GM19438 (cell line): ENCODE data around the gene ABHD17A.

Source experiments
- ATAC-seq: cut with Tn5 transposase; IDR thresholded peaks from one replicate; pipeline ENCODE4 v1.9.1; 2021; ENCODE audit warnings: low read depth; ENCODE audit not compliant: unreplicated experiment

Gene ABHD17A

DNA sequence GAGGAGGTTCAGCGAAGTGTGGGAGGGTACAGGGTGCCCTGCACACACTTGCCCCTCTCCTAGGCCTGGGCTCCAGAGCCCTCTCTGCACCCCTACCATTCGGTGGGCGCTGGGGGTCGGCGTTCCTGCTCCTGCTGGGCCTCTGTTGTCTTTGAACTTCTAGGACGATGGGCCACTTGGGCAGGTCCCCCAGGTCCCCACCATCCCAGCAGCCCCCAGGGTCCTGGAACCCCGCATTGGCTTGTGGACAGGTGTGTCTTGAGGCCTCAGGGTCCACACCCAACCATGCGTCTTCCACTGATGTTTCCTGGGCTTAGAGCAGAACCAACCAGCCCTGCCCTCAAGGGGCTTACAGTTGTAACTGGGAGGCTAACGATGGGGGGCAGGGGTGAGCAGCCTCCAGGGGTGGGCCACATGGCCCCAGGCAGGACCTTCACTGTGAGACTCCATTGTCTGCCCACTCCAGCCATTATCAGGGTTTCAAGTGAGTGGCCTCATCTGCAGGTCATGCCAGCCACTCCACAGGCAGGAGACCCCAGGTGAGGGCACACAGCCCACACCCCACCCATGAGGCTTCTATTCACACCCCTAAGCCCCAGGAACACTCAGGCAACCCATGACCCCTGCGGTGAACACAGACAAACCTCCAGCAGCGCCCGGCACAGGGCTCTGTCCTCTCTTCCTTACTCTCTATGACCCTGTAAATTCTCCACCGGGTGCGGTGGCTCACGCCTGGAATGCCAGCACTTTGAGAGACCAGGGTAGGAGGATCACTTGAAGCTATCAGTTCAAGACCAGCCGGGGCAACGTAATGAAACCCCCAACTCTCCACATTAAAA lies 19.9 kb downstream of the ABHD17A start:
- ATAC-seq = no peak

DNA sequence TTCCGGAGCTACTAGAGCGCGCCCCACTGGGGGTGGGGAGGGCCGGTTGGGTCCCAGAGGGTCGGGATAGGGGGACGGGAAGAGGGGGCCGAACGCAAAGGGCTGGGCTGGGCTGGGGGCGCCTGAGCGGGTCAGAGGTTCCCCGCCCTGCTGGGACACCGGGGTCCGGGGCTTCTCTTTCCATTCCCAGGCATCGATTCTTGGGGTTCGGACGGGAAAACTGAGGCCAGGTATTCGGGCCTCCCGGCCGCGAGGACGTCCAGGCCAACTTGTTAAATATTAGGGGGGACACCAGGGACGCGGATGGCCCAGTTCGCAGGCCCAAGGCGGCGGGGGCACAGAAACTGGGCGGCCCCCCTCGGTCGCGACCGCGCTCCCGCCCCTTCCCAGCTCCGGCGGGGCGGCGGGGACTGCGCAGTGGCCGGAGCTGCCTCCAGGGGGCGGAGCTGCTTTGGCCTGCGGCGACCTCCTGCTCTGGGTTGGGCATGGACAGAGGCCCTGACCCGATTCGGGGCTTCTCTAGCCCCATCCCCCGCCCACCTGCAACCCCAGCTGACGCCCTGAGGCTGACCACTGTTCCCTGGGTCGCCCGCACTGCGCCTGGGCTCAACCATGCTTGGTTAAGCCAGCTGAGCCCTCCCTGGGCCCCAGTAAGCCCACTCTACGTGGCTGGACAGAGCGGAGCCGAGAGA lies 20.7 kb downstream of the ABHD17A start:
- ATAC-seq = peak; percentile 41

- ATAC-seq = peak; percentile 59
Observed at GRCh38 chr19:1863638-1864479, 21.4 kb downstream of the ABHD17A start.

DNA sequence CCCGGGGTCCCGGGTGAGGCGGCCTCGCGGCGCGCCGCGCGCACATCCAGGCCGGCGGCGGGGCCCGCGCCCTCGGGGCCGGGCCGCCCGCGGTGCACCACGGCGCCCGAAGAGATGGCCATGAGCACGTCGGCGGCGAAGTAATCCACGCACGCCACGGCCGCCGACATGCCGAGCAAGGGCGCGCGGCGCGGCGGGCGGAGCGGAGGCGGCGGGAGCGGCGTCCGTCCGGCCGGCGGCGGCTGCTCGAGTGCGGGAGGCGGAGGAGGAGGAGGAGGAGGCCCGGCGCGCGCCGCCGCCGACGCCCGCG lies 22.0 kb downstream of the ABHD17A start, which contains the start of gene KLF16:
TSS of gene KLF16 (minus strand) at position 252 of the 310 bp plus-strand sequence. CDS start at position 170, 82 bp downstream.
- ATAC-seq = no peak

- ATAC-seq = no peak
Observed at GRCh38 chr19:1862424-1863327, 22.6 kb downstream of the ABHD17A start.

DNA sequence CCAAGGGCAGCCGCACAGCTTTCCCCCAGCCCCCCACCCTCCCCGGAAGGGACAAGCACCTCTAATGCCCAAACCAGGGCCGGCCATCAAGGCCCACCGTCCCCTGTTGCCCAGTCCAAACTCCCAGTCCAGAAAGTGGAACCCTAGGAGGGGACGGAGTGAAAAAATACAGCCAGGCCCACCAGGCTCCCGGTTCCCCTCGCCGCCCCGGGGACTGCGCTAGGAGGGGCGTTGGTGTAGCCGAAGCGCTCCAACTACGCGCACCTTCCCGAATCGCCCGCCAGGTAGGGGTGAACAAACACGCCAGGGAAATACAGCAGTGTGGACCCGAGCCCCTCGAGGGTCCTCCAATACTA lies 23.2 kb downstream of the ABHD17A start:
- no peak for ATAC-seq

- ATAC-seq = no peak
Observed at GRCh38 chr19:1861599-1862031, 23.7 kb downstream of the ABHD17A start.

- ATAC-seq = no peak
Observed at GRCh38 chr19:1860821-1861598, 24.3 kb downstream of the ABHD17A start.

DNA sequence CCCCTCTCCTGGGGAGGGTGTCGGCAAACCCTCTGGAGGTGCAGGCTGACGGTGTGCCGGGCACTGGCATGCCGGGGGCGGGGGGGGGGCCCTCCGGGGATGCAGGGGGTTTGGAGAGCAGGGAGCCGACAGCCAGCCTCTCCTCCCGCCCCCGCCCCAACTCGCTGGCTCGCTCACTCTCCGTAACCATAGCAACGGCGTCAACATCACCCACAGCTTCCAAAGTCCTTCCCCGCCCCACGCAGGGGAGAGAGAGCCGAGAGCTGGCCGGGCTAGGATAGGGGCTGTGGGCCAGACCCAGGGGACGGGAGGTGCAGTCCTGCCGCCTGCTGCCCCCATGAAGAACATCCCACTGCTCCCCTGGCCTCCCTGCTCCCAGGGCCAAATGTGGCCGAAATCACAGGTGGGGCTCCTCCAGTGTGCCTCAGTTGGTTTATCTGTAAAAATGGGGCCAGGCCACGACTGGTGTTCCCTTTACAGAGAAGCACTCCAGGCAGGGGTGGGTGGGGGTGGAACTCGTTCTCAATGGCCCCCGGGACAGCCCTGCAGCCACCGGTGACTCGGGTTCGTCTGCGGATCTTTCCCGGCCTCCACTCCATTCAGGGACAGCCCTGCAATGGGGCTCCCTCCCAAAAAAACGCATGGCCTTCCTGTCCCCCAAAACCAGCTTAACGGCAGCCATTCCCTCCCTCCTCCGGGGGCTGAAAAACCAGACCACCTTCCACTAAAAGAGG lies 25.1 kb downstream of the ABHD17A start:
- no peak for ATAC-seq

DNA sequence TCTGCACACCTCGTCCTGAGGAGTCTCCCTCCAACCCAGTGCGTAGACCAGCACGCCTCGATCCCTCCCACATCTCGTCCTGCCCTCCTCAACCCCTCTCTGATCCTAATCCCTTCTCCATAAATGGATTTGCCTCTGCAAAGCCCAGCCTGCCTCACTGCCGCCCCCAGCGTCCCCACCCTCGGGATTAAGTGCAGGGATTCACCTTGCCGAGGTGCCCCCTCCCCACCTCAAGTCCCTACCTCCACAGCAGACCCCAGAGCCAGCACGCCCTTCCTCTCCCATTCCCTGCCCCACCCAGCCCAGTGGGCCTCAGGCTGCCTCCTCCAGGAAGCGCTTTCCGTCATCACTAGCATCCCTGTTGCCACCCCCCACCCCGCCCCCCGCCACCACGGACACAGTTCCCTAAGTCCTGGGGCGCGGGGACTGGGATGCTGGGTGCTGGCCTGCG lies 25.9 kb downstream of the ABHD17A start:
- ATAC-seq = no peak

GRCh38 chr19:1858412-1859081 lies 26.7 kb downstream of the ABHD17A start:
- ATAC-seq = no peak

- ATAC-seq = no peak
Observed at GRCh38 chr19:1857648-1858326, 27.5 kb downstream of the ABHD17A start.

DNA sequence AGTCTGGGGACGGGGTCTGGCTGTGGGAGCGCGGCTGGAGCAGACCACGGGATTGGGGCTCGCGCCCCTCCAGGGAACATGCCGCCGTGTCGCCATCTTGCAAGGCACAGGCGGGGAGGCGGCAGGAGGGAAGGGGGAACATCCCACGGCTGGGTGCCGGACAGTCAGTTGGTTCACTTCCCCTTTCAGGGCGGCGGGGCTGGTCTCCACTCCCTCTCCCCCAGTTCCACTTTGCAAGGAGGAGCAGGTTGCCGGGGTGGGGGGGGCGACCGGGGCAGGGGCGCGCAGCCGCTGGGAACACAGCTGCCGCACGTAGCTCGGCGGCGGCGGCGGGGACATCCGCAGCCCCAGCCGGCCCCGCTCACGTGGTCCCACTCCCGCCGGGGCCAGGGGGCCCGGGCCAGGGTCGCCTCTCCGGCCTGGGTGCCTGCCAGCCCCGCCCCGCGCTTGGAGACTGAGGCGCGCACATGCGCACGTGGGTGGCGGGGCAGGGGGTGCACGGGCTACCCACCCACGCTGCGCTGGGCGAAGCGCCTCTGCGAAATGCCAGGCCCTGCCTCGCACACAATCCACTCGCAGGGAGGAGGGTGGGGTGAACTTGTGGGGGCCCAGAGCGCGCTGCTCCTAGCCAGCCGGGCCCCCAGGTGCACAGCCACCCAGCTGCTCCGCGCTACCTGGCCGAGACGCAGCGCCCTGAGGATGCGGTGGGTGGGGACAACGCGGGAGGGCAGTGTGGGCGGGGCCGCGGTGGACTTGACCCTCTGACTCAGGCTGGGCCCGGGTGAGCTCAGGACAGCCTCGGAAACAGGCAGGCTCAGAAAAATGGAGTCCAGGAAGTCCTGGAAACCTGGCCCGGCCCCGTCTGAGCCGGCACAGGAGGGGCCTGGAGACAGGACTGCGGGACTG lies 28.3 kb downstream of the ABHD17A start:
- ATAC-seq = no peak

DNA sequence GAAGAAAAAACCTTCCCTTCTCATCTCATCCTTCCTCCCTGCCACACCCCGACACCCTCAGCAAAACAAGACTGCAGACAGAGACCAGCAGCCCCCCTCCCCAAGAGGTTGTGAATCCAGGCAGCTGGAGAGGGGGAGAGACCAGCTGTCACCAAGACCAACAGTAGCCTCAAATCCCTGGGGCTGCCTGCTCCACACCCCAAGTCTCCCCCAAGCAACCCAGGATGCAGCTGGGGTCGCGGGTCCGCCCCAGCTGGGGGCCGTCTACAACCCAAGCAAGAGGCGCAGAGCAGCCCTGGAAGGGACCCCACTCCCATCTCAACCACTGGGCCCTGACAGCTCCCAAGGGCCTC lies 29.0 kb downstream of the ABHD17A start:
- ATAC-seq = no peak

DNA sequence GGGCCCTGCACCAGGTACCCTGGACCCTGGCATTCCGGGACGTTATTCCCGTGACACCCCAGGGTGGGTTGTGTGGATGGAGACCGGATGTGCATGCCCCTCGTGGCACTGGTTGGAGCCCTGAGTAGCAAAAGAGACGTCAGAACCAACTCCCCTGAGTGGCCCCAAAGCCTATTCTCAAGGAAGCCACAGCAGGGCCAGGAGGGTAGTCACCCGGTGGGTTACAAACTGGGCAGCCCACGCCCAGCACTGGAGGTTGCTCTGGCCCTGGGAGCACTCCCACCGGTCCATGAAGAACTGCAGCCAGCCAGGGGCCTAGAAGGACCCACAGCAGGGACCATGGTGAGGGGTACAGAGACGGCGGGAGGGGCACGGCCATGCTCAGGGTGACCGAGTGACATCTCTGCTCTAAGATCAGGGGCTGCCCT lies 29.5 kb downstream of the ABHD17A start:
- ATAC-seq = no peak

GRCh38 chr19:1855040-1855827 lies 30.1 kb downstream of the ABHD17A start:
- ATAC-seq = peak; percentile 41
